Kidney tubule cell (primary cell): ENCODE measurements around the gene KCNMB2.

Experiments used
- DNase-seq: peaks from one replicate; pipeline ENCODE4 v3.0.0-alpha.2; 2018; ENCODE audit warnings: low spot score

KCNMB2 gene

DNA sequence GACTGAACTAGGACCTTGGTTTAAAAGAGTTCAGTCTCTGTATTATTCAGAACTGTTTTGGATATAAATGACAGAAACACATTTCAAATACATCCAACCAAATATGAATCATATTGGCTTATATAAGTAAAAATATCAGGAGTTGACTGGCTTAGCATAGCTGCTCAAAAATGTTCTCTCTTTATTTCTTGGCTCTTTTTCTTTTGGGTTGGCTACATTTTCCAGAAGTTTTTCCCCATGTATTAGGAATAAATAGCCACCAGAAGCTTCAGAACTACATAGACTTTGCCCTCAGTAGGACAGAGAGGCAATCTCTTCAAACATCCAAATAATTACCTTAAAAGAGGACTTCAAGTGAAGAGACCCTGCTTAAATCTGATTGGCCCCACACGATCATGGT lies 32.7 kb downstream of the KCNMB2 start:
- DNase-seq, result no peak

GRCh38 chr3:178569826-178570225 lies 33.6 kb downstream of the KCNMB2 start:
- DNase-seq, result no peak

- no peak for DNase-seq
These were observed 47.8 kb downstream of the KCNMB2 start for GRCh38 chr3:178583963-178584575.

DNA sequence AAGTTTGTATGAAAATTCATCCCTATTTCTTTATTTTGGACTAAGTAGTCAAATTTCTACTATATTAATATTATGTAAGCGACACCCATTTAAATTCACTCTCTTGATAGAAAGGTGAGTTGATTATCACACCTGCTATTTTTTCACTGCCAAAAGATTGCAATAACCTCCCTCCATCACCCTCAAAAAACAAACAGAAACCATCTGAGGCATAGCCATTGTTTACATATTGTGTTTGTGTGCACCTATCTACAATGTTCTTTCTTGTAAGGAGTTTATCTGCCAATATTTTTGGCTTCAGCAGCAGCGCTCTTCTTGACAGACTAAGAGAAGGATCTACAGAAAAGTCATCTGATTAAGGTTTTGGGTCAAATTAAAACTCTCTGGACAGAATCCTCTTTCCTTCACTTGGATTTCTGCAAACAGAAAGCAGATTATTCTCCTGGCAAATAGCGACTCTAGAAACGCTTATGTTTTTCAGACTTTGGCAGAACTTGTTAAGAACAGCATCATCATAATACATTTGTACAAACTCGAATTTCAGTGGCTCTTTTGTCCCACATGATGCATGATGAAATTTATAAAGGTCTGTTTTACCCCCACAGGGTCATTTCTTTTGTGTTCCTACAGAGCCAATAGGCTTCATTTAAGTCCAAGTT lies 48.6 kb downstream of the KCNMB2 start:
- no peak for DNase-seq

DNA sequence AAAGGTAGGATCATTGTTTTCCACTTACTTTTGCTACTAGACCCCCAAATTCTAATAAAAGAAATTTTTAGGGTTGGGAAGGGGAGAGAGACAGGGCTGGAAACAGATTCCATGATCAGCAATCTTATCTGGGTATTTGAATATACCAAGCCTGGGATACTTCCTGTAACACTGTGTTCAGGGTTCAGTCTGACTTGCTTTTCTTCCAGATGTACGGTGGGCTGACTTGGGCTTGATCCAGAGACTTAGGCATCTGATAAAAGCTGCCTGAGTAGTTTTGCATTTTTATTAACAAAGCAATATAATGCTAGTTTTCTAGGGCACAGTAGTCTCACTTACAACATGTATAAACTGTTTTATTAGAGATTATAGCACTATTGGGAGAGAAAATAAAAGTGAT lies 49.2 kb downstream of the KCNMB2 start:
- DNase-seq, result no peak

DNA sequence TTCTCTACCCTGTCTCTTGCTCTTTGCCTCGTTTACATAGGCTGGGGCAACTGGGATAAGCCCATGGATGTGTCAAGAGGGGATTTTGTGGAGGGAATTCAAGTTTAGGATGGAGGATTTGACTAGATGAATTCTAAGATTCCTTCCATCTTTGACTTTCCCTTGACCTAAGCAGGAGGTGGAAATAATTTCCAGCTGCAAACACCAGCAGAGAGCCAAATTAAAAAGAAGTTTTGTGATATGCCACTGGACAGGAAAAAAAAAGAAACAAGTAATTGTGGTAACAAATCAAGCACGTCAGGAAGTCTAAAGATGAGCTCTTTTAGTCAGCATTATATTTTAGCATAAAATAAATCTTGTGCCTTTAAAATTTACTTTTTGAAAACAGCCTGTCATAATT lies 49.8 kb downstream of the KCNMB2 start:
- no peak for DNase-seq

- no peak for DNase-seq
These were observed 52.4 kb downstream of the KCNMB2 start for GRCh38 chr3:178588628-178589027.

- peak; percentile 26 for DNase-seq
These were observed 57.5 kb downstream of the KCNMB2 start for GRCh38 chr3:178593786-178594185.

- no peak for DNase-seq
These were observed 61.1 kb downstream of the KCNMB2 start for GRCh38 chr3:178597371-178597770.

- DNase-seq, result peak; percentile 42
These were observed 66.6 kb downstream of the KCNMB2 start for GRCh38 chr3:178602856-178603255.

DNA sequence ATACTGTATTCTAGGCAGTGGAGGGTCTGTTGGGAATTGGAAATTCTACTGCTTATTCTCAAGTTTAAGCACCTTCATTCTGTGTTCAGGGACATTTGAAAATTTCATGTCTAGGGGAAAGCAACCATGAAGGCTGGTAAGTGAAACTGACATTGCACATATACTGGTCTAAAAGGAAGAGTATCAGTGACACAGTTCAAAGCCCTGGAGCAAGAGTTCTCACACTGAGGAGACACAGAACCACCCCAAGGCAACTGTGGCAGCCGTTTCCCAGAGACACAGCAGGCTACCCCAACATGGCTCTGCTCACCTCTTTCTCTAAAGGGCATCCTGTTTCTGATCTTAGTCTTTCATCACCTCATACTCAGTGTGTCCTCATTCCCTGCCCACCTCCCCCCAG lies 67.5 kb downstream of the KCNMB2 start:
- no peak for DNase-seq

DNA sequence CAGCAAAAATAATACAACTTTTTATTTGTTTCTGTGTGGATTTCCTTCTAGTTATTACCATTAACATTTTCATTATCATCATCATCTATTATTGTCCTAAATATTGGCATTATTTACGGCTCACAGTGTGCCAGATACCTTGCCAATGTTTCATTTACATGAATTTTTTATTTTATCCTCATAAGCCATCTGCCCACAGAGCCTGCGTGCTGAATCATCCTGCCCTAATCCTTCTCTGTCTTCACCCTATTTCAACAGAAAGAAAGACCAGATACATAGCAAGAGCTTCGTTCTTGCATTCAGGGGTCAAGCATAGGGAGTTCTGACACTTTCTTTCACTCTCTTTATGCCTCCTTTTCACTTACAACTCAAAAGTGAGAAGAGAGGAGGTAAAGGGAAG lies 82.0 kb downstream of the KCNMB2 start:
- no peak for DNase-seq

- DNase-seq, result no peak
These were observed 82.7 kb downstream of the KCNMB2 start for GRCh38 chr3:178618896-178619295.

GRCh38 chr3:178623666-178624255 lies 87.5 kb downstream of the KCNMB2 start:
- peak; percentile 61 for DNase-seq

DNA sequence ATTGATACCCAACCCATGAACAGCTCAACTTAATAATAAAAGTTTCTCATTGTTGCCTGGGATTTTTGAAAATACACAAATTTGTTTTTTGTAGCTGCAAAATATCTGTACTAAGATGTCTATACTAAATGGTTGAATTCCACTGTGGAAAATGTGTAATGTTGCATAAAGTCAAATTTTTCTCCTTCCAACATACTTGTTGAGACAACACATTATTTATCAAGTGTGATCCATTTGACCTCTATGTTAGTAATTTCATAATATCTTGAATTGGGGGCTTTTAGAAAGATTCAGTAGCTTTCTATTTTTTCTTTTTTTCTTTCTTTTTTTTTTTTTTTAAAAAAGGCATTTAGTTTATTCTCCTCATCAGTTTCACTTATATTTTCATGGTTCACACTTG lies 88.0 kb downstream of the KCNMB2 start:
- no peak for DNase-seq

DNA sequence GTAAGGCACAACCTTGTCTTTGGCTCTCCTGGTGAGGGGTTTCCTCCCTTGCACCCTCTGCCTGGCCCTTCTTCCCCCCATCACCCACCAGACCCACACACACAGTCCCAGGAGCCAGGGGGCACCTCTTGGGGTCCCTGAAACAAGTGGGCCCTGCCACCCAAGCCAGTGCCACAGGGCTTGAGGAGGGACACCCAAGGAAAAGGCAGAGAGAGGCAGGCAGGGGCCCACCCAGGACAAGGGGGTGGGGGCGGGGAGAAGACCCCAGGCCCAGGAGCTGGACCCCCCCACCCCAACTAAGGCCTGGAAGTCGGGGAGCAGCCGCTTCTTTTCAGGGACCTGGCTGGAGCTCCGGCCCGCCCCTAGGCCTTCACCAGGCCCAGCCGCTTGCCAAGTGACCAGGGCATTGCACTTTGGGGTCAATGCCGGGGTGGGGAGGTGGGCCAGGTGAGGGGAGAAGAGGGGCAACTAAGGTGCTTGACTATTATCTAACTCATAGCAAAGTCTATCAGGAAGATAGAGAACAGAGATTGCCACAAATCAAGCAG lies 88.9 kb downstream of the KCNMB2 start:
- no peak for DNase-seq

- DNase-seq, result no peak
These were observed 91.8 kb downstream of the KCNMB2 start for GRCh38 chr3:178628037-178628436.

GRCh38 chr3:178629430-178630178 lies 93.4 kb downstream of the KCNMB2 start:
- DNase-seq, result no peak

- DNase-seq, result no peak
These were observed 95.7 kb downstream of the KCNMB2 start for GRCh38 chr3:178631950-178632349.

DNA sequence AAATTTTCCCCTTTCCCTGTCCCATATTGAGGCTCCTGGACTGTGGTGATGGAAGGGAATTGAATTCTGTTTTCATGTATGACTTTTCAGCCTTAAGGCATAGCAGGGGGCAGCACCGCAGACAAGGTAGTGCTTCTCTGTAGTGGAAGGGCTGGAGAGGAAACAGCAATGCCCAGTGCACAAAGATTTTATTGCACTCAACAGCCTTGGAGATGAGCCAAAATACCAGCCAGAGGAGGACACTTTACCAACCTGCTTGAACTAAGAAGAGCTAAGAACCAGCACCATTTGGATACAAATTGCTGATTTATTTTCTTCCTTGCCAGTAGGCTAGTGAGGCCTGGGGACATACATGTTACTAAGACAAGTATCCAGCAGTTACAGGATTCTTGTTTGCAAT lies 98.7 kb downstream of the KCNMB2 start:
- peak; percentile 27 for DNase-seq

DNA sequence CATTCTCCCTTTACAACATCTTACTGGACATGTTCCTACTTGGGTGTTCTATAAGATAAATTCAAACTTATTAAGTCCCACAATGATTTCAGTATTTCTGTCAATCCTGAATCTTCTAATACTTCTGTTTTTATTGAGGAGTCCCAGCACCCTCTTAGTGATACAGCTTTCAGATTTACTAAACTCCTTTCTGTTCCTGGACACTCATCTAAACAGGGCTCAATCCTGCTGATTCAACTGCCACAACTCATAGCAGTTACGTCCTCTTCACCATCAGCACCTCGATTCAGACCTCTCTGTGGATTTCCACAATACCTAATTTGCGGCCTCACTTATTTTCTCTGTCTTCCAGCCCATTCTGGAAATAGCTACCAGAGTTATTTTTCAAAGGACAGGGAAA lies 101.6 kb downstream of the KCNMB2 start:
- no peak for DNase-seq

- no peak for DNase-seq
These were observed 109.3 kb downstream of the KCNMB2 start for GRCh38 chr3:178645503-178645902.
